ENCODE results near the gene STRIP2. TPM values are rescaled to one million over a fixed set of nuclear protein-coding genes. Genes with fewer than 3 reads are reported as not detected.

STRIP2 gene
- total RNA-seq, 4 donors from 2014 or later: 0.28 to 6.5 (median 0.50) TPM; not detected in 1

GRCh38 chr7:129389829-129390228 is 44.4 kb upstream of the STRIP2 start:
- TF ChIP-seq CTCF (IDR thresholded peaks at IDR 0.05): no peak
- no peak for DNase-seq (ENCODE audit: low spot score)
- no peak for ATAC-seq (ENCODE audit: low FRiP score)

- DNase-seq (ENCODE audit: low spot score) (no peak), ATAC-seq (ENCODE audit: low FRiP score) (no peak)
- no peak for TF ChIP-seq CTCF (IDR thresholded peaks at IDR 0.05)
These were observed 43.9 kb upstream of the STRIP2 start for GRCh38 chr7:129390314-129390713.

- no peak for TF ChIP-seq CTCF (IDR thresholded peaks at IDR 0.05)
- DNase-seq (ENCODE audit: low spot score): no peak
- ATAC-seq (ENCODE audit: low FRiP score): no peak
These were observed 42.6 kb upstream of the STRIP2 start for GRCh38 chr7:129391546-129392171.

- DNase-seq (ENCODE audit: low spot score): no peak
- no peak for ATAC-seq (ENCODE audit: low FRiP score)
- TF ChIP-seq CTCF (IDR thresholded peaks at IDR 0.05): no peak
These were observed 41.0 kb upstream of the STRIP2 start for GRCh38 chr7:129393255-129393654.

GRCh38 chr7:129394101-129394500 is 40.1 kb upstream of the STRIP2 start:
- ATAC-seq (ENCODE audit: low FRiP score) (no peak), DNase-seq (ENCODE audit: low spot score) (no peak)
- TF ChIP-seq CTCF (IDR thresholded peaks at IDR 0.05): no peak

GRCh38 chr7:129394982-129395914 is 39.0 kb upstream of the STRIP2 start:
- DNase-seq (ENCODE audit: low spot score) (no peak), ATAC-seq (ENCODE audit: low FRiP score) (no peak)
- no peak for TF ChIP-seq CTCF (IDR thresholded peaks at IDR 0.05)

Data from omental fat pad (tissue), 4 donors.